HUES48 (cell line): Measurements from ENCODE around the gene RPS6KL1.

Experiments used
- H3K27ac ChIP-seq: one replicate; pipeline ENCODE4 v1.7.0; 2013; ENCODE audit warnings: low read depth, low read length, inconsistent platforms
- H3K27me3 ChIP-seq: 2 replicates; pipeline ENCODE4 v1.6.1; 2013; ENCODE audit warnings: mild to moderate bottlenecking, low read length; ENCODE audit not compliant: control insufficient read depth, insufficient read depth
- H3K36me3 ChIP-seq: 2 replicates; pipeline ENCODE4 v1.6.1; 2013; ENCODE audit warnings: low read length; ENCODE audit not compliant: control insufficient read depth, insufficient read depth
- H3K4me1 ChIP-seq: 2 replicates; pipeline ENCODE4 v1.6.1; 2013; ENCODE audit warnings: mild to moderate bottlenecking, low read length; ENCODE audit not compliant: control insufficient read depth, insufficient read depth
- H3K4me3 ChIP-seq: 2 replicates; pipeline ENCODE4 v1.5.1; 2013; ENCODE audit warnings: mild to moderate bottlenecking, low read depth, low read length
- H3K9ac ChIP-seq: 2 replicates; pipeline ENCODE4 v1.6.1; 2013; ENCODE audit warnings: mild to moderate bottlenecking, low read depth, low read length, moderate library complexity
- H3K9me3 ChIP-seq: 2 replicates; pipeline ENCODE4 v1.6.1; 2013; ENCODE audit warnings: low read length; ENCODE audit not compliant: control insufficient read depth, insufficient read depth

The RPS6KL1 gene

GRCh38 chr14:74959596-74960180 lies 36.6 kb upstream of the RPS6KL1 start:
- no peaks in the 10 kb centered on the region for H3K4me1 ChIP-seq
- no peak overlapping the region for H3K9ac ChIP-seq
- peaks cover 16% of the 10 kb centered on the region for H3K27me3 ChIP-seq
- H3K4me3 ChIP-seq = no peak overlapping the region
- H3K27ac ChIP-seq = no peak overlapping the region
- no peaks in the 10 kb centered on the region for H3K9me3 ChIP-seq
- no peaks in the 10 kb centered on the region for H3K36me3 ChIP-seq

- Histone ChIP-seq H3K27me3 (peaks cover 17% of the 10 kb centered on the region), H3K9me3 (no peaks in the 10 kb centered on the region), H3K9ac (no peak overlapping the region), H3K36me3 (no peaks in the 10 kb centered on the region), H3K4me3 (peak overlapping the region; percentile 56; the same call in 1 of the 2 replicates), H3K27ac (no peak overlapping the region), H3K4me1 (no peaks in the 10 kb centered on the region)
Observed at GRCh38 chr14:74956280-74957072, 33.4 kb upstream of the RPS6KL1 start.

DNA sequence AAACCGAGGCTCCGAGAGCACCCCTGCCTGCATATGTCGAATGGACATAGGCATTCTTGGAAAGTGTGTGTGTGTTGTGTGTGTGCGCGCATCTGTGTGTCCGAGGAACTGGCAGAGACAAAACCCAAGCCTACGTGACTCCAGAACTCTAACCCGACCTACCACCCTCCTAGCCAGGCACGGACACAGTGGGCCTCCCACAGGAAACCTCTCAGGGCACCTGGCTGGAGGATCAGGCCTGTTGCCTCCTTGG lies 32.9 kb upstream of the RPS6KL1 start:
- no peak overlapping the region for H3K27ac ChIP-seq
- no peaks in the 10 kb centered on the region for H3K36me3 ChIP-seq
- peaks cover 17% of the 10 kb centered on the region for H3K27me3 ChIP-seq
- no peak overlapping the region for H3K9ac ChIP-seq
- peak overlapping the region; percentile 56 for H3K4me3 ChIP-seq
- H3K4me1 ChIP-seq = no peaks in the 10 kb centered on the region
- no peaks in the 10 kb centered on the region for H3K9me3 ChIP-seq

DNA sequence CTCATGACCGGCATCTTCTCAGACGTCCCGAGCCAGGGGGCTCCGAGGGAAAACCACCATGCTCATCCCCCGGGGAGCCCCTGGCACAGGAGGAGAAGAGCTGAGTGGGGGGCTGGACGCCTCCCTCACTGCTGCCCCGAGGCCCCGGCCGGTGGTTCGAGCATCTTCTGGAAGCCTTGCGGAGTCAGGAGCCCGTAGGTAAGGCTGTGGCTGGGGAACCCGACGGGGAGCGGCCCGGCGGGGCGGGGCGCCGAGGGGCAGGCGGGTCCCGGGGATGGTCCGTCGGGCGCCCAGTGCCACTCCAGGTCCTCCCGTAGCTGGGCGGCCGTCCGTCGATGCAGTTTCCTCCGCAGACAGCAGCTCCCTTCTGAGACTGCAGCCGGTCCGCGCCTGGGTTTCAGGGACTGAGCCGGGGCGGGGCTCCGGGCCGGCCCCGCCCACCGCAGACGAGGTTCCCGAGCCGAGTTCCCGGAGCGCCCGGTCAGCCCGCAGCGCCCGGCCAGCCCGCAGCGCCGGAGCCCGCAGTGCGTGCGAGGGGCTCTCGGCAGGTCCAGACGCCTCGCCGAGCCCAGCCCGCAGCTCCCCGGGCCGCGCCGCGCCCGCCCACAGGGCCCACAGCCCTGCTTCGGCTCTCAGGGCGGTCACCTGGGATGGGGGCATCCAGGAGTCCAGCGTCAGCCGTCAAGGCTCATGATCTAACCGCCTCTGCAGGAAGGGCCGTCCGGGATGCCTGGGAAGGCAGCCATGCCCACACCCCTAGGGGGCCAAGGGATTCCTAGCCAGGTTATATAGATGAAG lies 32.4 kb upstream of the RPS6KL1 start, which contains the start of gene PGF:
PGF (minus strand) TSS at position 369 of the 798 bp plus-strand sequence; CDS start at position 14, 355 bp downstream.
- Histone ChIP-seq H3K27me3 (peaks cover 17% of the 10 kb centered on the region), H3K9ac (0 out of 2 replicates have a peak within 1 kb of the TSS, but pooled peaks have one; percentile 47), H3K4me3 (peak within 1 kb of the TSS; percentile 56), H3K27ac (no peak within 1 kb of the TSS), H3K4me1 (no peaks in the 10 kb centered on the region), H3K9me3 (no peaks in the 10 kb centered on the region), H3K36me3 (no peaks in the 10 kb centered on the region)

DNA sequence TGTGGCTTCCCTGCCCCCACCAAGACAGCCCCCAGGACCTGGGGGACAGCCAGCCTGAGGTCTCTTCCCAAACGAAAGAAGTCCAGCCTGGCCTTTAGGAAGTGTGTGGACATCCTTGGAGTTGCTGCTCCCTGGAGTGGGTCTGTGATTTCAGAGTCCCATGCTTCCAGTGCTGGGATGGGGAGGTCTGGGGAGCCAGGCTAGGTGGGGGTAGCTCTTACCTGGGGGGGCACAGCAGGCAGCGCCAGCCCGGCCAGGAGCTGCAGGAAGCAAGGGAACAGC lies 31.8 kb upstream of the RPS6KL1 start:
- Histone ChIP-seq H3K9ac (no peak overlapping the region), H3K27ac (no peak overlapping the region)

GRCh38 chr14:74954232-74954946 lies 31.3 kb upstream of the RPS6KL1 start:
- H3K9ac ChIP-seq = no peak overlapping the region
- no peaks in the 10 kb centered on the region for H3K36me3 ChIP-seq
- H3K9me3 ChIP-seq = no peaks in the 10 kb centered on the region
- H3K4me1 ChIP-seq = no peaks in the 10 kb centered on the region
- no peak overlapping the region for H3K4me3 ChIP-seq
- H3K27me3 ChIP-seq = peaks cover 17% of the 10 kb centered on the region
- no peak overlapping the region for H3K27ac ChIP-seq

More for the DNA sequence above, 31.8 kb upstream of the RPS6KL1 start:
- Histone ChIP-seq H3K4me1 (no peaks in the 10 kb centered on the region), H3K4me3 (peak overlapping the region; percentile 56), H3K27me3 (peaks cover 17% of the 10 kb centered on the region), H3K36me3 (no peaks in the 10 kb centered on the region), H3K9me3 (no peaks in the 10 kb centered on the region)

- H3K27me3 ChIP-seq = peaks cover 17% of the 10 kb centered on the region
- no peaks in the 10 kb centered on the region for H3K4me1 ChIP-seq
- no peaks in the 10 kb centered on the region for H3K9me3 ChIP-seq
- H3K36me3 ChIP-seq = no peaks in the 10 kb centered on the region
- H3K27ac ChIP-seq = no peak overlapping the region
- no peak overlapping the region for H3K9ac ChIP-seq
- no peak overlapping the region for H3K4me3 ChIP-seq
Observed at GRCh38 chr14:74953686-74954085, 30.6 kb upstream of the RPS6KL1 start.

DNA sequence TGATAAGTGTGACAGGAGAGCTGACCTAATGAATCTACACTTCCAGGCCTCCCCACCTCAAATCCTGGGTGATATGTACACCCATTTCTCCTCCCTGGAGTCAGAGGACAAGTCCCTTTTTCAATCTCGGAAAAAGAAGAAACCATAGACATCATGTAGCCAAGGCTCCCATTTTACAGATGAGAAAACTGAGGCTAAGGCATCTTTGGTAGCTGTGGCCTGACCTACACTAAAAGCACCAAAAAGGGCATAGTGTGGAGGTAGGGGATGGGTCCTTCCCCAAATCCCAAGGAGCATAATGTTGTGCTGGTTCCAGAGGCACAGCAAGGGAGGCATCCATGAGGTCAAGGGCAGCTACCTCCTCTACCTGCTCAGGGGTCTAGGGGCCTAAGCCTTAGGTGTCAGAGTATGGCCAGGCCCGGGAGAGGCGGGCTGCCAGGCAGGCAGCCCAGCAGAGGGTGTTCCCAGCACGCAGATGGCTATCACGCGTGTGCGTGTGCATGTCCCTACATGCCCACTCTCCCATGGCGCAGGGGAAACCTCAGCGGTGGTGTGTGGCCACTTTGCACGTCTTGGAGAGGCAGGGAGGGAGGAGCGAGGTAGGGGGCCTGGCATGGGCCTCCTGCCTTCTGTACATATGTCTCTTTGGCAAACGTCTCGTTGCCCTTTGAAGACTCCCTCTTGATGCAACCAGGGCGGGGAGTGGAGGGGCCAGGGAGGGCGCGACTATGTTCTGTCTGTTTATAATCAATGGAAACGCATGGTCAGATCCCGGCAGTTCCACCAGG lies 29.8 kb upstream of the RPS6KL1 start:
- Histone ChIP-seq H3K27ac (no peak overlapping the region), H3K36me3 (no peaks in the 10 kb centered on the region)

GRCh38 chr14:74952180-74952665 lies 29.2 kb upstream of the RPS6KL1 start:
- H3K9me3 ChIP-seq = no peaks in the 10 kb centered on the region
- no peak overlapping the region for H3K4me3 ChIP-seq
- H3K4me1 ChIP-seq = no peaks in the 10 kb centered on the region
- peaks cover 17% of the 10 kb centered on the region for H3K27me3 ChIP-seq
- no peak overlapping the region for H3K9ac ChIP-seq
- no peak overlapping the region for H3K27ac ChIP-seq
- H3K36me3 ChIP-seq = no peaks in the 10 kb centered on the region

More for the DNA sequence above, 29.8 kb upstream of the RPS6KL1 start:
- Histone ChIP-seq H3K4me3 (no peak overlapping the region), H3K27me3 (peaks cover 17% of the 10 kb centered on the region), H3K9me3 (no peaks in the 10 kb centered on the region), H3K4me1 (no peaks in the 10 kb centered on the region), H3K9ac (no peak overlapping the region)

- peaks cover 17% of the 10 kb centered on the region for H3K27me3 ChIP-seq
- no peak overlapping the region for H3K27ac ChIP-seq
- H3K36me3 ChIP-seq = no peaks in the 10 kb centered on the region
- H3K4me1 ChIP-seq = no peaks in the 10 kb centered on the region
- H3K9ac ChIP-seq = no peak overlapping the region
- H3K9me3 ChIP-seq = no peaks in the 10 kb centered on the region
- no peak overlapping the region for H3K4me3 ChIP-seq
Observed at GRCh38 chr14:74951443-74952179, 28.6 kb upstream of the RPS6KL1 start.
